Body of pancreas (tissue), 4 donors: ENCODE results near the gene COL21A1. TPM values are rescaled to one million over a fixed set of nuclear protein-coding genes. Genes with fewer than 3 reads are reported as not detected.

Experiments
- ATAC-seq: fragments of 150-250 bp; one replicate; pipeline ENCODE4 v1.9.1; 2016
- DNase-seq, 4 donors: peaks; one replicate each; pipeline ENCODE4 v3.0.0-alpha.2; 2019
- H3K27ac ChIP-seq, 4 donors: fragments of 200-600 bp; sonication (generic); 1 replicate in 3 of 4; 2 replicates in 1 of 4; pipeline versions ENCODE4 v1.5.1 to v1.6.1; 2016 to 2019; ENCODE audit warnings: mild to moderate bottlenecking in 1 of 4, mixed read lengths in 1 of 4, moderate library complexity in 1 of 4
- H3K27me3 ChIP-seq, 2 donors: fragments of 200-600 bp; sonication (generic); one replicate each; pipeline ENCODE4 v1.6.0; 2016; ENCODE audit warnings: mild to moderate bottlenecking in 1 of 2
- H3K36me3 ChIP-seq, 2 donors: fragments of 200-600 bp; sonication (generic); replicated peaks in 1 of 2; 2 replicates each; pipeline ENCODE4 v1.5.1; 2016; ENCODE audit warnings: low read depth in 2 of 2; ENCODE audit not compliant: insufficient read depth in 1 of 2
- H3K4me1 ChIP-seq: fragments of 200-600 bp; sonication (generic); one replicate; pipeline ENCODE4 v1.6.0; 2016
- H3K4me3 ChIP-seq, 2 donors: fragments of 200-600 bp; sonication (generic); 1 replicate in 1 of 2; 2 replicates in 1 of 2; pipeline ENCODE4 v1.5.1; 2016 to 2019
- H3K9me3 ChIP-seq, 3 donors: fragments of 200-600 bp; sonication (generic); 1 replicate in 2 of 3; 2 replicates in 1 of 3; pipeline ENCODE4 v1.5.1; 2016
- CTCF ChIP-seq, 7 experiments: fragments of 450-650 bp in 4 of 7; fragments of 200-600 bp in 3 of 7; sonication (generic) in 3 of 7; IDR thresholded peaks; one replicate each; pipeline ENCODE4 v1.5.1; 2016 to 2019; ENCODE audit warnings: antibody characterized with exemption in 7 of 7
- POLR2A ChIP-seq, 3 donors: fragments of 450-650 bp; IDR thresholded peaks; one replicate each; pipeline ENCODE4 v1.6.1; 2016; ENCODE audit warnings: antibody characterized with exemption in 3 of 3, mild to moderate bottlenecking in 2 of 3
- WGBS, 2 donors: methylation state at CpG; one replicate each; pipeline ENCODE4 v1.1.5; 2017; 5-methylcytosine and 5-hydroxymethylcytosine counted together
- intact Hi-C: fragments of 100-400 bp; cut with DNase I; formaldehyde crosslinking; loops from one replicate; pipeline ENCODE4 v1.15.1; 2023
- total RNA-seq, 2 donors: library from RNA; depleted of rRNA; stranded (reverse); fragments of >200 nt; gene quantifications; one replicate each; pipeline ENCODE4 v1.1.0, GENCODE V29; 2016

The COL21A1 gene
- total RNA-seq, 2 donors from 2014 or later, result 1.3 to 4.2 TPM

GRCh38 chr6:56172144-56172543 is 75.2 kb downstream of the COL21A1 start:
- WGBS, 2 donors, result 52 to 61% methylated on average over 2 of the region's 2 CpGs
- intact Hi-C loops, result no loop called here
- no peak for ATAC-seq

GRCh38 chr6:56169366-56169765 is 78.0 kb downstream of the COL21A1 start:
- DNase-seq, result no peak
- no peak for TF ChIP-seq CTCF (IDR thresholded peaks at IDR 0.05)
- no peak for TF ChIP-seq POLR2A (IDR thresholded peaks at IDR 0.05)
- Histone ChIP-seq H3K4me3 (no peak overlapping the region), H3K4me1 (no peaks in the 10 kb centered on the region), H3K36me3 (no peaks in the 10 kb centered on the region), H3K9me3 (peaks cover 0 to 2% (median 0%) of the 10 kb centered on the region in 3 donors), H3K27me3 (no peaks in the 10 kb centered on the region), H3K27ac (no peak overlapping the region)
- intact Hi-C loops, result no loop called here
- no peak for ATAC-seq
- WGBS, 2 donors, result 73 to 79% methylated on average over 1 of the region's 1 CpG

More at GRCh38 chr6:56172144-56172543, 75.2 kb downstream of the COL21A1 start:
- no peaks in the 10 kb centered on the region for H3K4me1 ChIP-seq
- DNase-seq, result no peak
- no peak overlapping the region for H3K4me3 ChIP-seq
- H3K27me3 ChIP-seq, result no peaks in the 10 kb centered on the region
- no peaks in the 10 kb centered on the region for H3K36me3 ChIP-seq
- H3K9me3 ChIP-seq, result peaks cover 0 to 2% (median 0%) of the 10 kb centered on the region in 3 donors
- TF ChIP-seq CTCF (IDR thresholded peaks at IDR 0.05) (no peak), POLR2A (IDR thresholded peaks at IDR 0.05) (no peak)
- no peak overlapping the region for H3K27ac ChIP-seq

GRCh38 chr6:56168596-56168995 is 78.8 kb downstream of the COL21A1 start:
- Histone ChIP-seq H3K4me1 (no peaks in the 10 kb centered on the region), H3K27ac (no peak overlapping the region), H3K4me3 (no peak overlapping the region), H3K36me3 (no peaks in the 10 kb centered on the region), H3K27me3 (no peaks in the 10 kb centered on the region), H3K9me3 (peaks cover 0 to 2% (median 0%) of the 10 kb centered on the region in 3 donors)
- intact Hi-C loops, result no loop called here
- ATAC-seq (no peak), DNase-seq (no peak)
- 11 to 32% methylated on average over 1 of the region's 1 CpG for WGBS, 2 donors
- TF ChIP-seq CTCF (IDR thresholded peaks at IDR 0.05) (no peak), POLR2A (IDR thresholded peaks at IDR 0.05) (no peak)

GRCh38 chr6:56162081-56162480 is 85.3 kb downstream of the COL21A1 start:
- H3K36me3 ChIP-seq, result no peaks in the 10 kb centered on the region
- no peaks in the 10 kb centered on the region for H3K4me1 ChIP-seq
- DNase-seq (no peak), ATAC-seq (no peak)
- intact Hi-C loops, result no loop called here
- no peak for TF ChIP-seq POLR2A (IDR thresholded peaks at IDR 0.05)
- TF ChIP-seq CTCF (IDR thresholded peaks at IDR 0.05), result no peak
- H3K27me3 ChIP-seq, result no peaks in the 10 kb centered on the region
- no peaks in the 10 kb centered on the region for H3K9me3 ChIP-seq
- H3K27ac ChIP-seq, result no peak overlapping the region
- WGBS, 2 donors, result 72 to 83% methylated on average over 1 of the region's 1 CpG
- no peak overlapping the region for H3K4me3 ChIP-seq

GRCh38 chr6:56160489-56160888 is 86.9 kb downstream of the COL21A1 start:
- no peak for TF ChIP-seq POLR2A (IDR thresholded peaks at IDR 0.05)

More at GRCh38 chr6:56160489-56160888, 86.9 kb downstream of the COL21A1 start:
- ATAC-seq (no peak), DNase-seq (no peak)
- intact Hi-C loops, result no loop called here
- H3K36me3 ChIP-seq, result no peaks in the 10 kb centered on the region
- H3K27ac ChIP-seq, result no peak overlapping the region
- no peak overlapping the region for H3K4me3 ChIP-seq
- no peaks in the 10 kb centered on the region for H3K9me3 ChIP-seq
- 72 to 76% methylated on average over 2 of the region's 2 CpGs for WGBS, 2 donors
- no peaks in the 10 kb centered on the region for H3K4me1 ChIP-seq
- no peaks in the 10 kb centered on the region for H3K27me3 ChIP-seq
